NT2/D1 (cell line): ENCODE data around the gene ERC2.

Experiments used
- SUZ12 ChIP-seq: IDR thresholded peaks from 2 replicates; pipeline ENCODE4 v1.6.1; 2011; ENCODE audit not compliant: insufficient read length, insufficient read depth; ENCODE audit errors: extremely low read depth
- ZNF274 ChIP-seq: IDR thresholded peaks from 2 replicates; pipeline ENCODE4 v1.6.1; 2011; ENCODE audit warnings: mild to moderate bottlenecking, low read depth, low read length

GRCh38 chr3:55637906-55638638 lies 830.2 kb downstream of the ERC2 start:
- TF ChIP-seq ZNF274 (no peak), SUZ12 (no peak)
